GM19455 (cell line): ENCODE data around the gene RASGRF1.
A peak's percentile ranks its signal among the peaks of the same experiment; 100 is the strongest.
"Not testable (repeated sequence)": the region's sequence is repeated elsewhere in the genome, so short reads cannot be mapped to it uniquely, and the experiment has no call there.

Experiments
- ATAC-seq: cut with Tn5 transposase; IDR thresholded peaks from one replicate; pipeline ENCODE4 v1.9.1; 2021; ENCODE audit not compliant: unreplicated experiment

The RASGRF1 gene

DNA sequence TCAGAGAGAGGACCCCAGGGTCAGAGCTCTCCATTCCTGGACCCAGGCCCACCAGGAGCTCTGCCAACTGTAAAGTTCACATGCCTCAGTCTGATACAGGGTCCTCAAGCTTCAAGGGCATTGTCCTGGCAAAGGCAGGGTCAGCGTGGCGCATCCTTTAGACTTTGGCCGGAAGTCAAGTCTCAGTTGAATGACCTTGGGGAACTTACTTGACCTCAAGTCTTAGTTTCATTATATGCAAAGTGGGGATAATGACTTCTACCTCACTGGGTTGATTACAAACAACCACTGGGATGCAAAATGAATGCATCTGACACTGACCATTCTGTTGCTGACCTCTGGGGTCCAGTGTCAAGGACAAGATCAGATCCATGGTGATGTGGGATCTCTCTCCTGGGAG lies 75.2 kb downstream of the RASGRF1 start:
- ATAC-seq, result no peak

GRCh38 chr15:79010278-79010677 lies 80.3 kb downstream of the RASGRF1 start:
- ATAC-seq, result no peak

- ATAC-seq, result no peak
These were observed 81.2 kb downstream of the RASGRF1 start for GRCh38 chr15:79009379-79009778.

DNA sequence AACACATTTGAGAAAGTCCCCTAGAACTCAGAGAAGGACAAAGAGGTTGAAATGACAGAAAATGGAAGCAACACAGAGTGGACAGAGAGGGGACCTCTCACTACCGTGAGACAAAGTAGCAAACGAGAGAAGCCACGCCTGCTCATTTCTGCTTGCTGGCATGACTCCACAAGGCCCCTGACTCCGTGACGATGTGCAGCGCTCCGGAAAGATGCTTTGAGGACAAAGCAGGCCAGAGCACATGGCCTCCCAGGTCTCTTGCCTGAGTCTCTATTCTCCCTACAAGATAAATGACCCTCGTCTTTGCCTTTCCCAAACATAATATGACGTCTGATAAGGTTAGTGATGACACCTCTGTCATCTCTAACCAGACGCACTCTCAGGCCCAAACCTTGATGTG lies 81.9 kb downstream of the RASGRF1 start:
- no peak for ATAC-seq

GRCh38 chr15:79007066-79007465 lies 83.5 kb downstream of the RASGRF1 start:
- ATAC-seq, result no peak

- ATAC-seq, result no peak
These were observed 84.5 kb downstream of the RASGRF1 start for GRCh38 chr15:79006071-79006470.

DNA sequence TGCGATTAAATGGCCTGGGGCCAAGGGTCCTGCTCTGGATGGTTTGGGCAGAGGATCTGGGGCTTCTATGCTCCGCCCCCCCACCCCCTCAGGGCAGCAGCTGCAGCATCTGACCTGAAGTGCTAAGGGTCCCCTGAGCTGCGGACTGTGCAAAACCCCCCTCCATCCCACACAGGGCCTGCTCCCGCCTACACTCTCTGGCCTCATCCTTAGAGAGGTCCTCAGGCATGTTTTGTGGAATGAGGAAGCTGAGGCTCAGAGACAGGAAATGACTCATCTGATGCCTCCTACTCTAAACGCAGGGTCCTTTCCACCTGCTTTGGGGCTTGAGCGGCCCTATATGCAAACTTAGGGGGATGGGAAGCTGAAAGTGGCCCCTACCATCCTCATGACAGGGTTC lies 86.2 kb downstream of the RASGRF1 start:
- peak; percentile 75 for ATAC-seq

- ATAC-seq, result peak; percentile 4
These were observed 86.7 kb downstream of the RASGRF1 start for GRCh38 chr15:79003896-79004295.

DNA sequence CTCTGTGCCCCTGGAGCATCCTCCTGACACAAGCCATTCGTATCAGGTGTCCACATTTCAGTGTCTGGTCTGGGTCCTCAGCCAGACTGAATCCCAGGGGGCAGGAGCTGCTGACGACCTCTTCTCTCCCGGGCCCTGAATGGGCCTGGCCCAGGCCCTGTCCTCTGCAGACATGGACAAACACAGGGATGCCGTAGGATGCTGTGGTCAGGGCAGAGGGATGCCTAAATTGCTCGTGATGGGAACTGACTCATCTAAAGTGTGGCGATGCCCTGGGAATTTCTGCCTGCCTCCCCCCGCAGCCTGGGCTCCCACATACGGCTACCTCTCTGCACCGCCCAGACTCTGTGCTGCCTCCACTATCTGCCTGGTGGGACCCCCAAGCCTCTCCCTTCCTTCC lies 87.3 kb downstream of the RASGRF1 start:
- ATAC-seq, result no peak

GRCh38 chr15:79002581-79002980 lies 88.0 kb downstream of the RASGRF1 start:
- no peak for ATAC-seq

DNA sequence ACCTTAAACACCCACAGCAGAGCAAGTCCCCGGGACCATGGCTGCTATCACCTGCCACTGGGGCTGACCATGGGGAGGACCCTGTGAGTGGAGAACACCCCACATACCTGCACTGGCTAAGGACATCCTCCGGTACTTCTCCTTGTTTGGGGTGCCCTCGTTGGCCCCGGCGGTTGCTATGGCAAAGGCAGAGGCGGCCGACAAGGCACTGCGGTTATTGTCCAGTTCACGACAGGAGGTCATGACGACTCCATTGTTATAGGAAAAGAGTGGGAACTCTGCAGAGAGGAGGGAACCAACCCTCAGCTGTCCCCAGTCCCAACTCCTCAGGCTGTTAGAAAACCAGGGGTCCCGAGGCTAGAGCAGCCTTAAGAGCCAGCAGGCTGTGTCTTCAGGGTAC lies 90.9 kb downstream of the RASGRF1 start:
- no peak for ATAC-seq

DNA sequence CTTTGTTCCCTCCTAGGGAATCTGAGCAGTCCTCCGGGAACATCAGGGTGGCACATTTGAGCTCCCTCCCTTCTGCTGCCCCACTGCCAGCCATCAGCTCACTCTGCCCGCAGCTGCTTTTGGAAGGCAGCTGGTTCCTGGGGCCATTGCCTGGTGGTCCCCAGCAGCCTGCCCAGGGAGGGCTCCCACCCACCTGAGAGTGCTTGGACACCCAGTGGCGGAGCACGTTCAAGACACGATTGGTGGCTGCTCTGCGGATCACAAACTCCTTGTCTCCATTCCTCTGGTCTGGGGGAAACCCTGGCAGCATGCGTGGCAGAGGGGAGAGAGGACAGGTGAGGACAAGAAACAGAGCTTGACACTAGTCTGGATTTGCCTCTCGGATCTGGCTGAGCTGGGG lies 92.1 kb downstream of the RASGRF1 start:
- ATAC-seq, result no peak

DNA sequence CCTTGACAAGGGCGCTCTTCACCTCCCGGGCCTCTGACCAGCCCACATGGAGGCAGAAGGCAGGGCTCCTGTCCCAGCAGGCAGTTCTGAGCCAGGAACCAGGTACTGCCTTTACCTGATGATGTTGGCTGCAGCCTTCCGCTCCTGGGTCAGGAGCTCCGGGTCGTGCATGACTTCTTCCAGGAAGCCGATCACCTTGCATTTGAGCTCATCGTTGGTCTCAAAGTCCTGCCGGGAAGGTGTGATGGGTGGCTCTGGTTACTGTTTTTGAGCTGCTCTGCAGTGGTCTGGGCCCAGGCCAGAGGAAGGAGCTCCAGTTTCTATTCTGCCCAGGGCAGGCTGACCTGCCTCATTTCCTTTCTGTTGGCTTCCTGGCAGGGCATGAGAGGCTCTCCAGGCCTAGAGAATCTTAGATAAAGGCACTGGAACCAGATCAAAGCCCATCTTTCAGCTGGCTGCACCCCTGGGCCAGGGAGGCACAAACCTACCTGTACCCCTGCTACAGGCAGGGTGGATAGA lies 92.5 kb downstream of the RASGRF1 start:
- no peak for ATAC-seq

GRCh38 chr15:78996894-78997275 lies 93.7 kb downstream of the RASGRF1 start:
- ATAC-seq, result no peak

GRCh38 chr15:78995921-78996893 lies 94.4 kb downstream of the RASGRF1 start:
- ATAC-seq, result no peak

DNA sequence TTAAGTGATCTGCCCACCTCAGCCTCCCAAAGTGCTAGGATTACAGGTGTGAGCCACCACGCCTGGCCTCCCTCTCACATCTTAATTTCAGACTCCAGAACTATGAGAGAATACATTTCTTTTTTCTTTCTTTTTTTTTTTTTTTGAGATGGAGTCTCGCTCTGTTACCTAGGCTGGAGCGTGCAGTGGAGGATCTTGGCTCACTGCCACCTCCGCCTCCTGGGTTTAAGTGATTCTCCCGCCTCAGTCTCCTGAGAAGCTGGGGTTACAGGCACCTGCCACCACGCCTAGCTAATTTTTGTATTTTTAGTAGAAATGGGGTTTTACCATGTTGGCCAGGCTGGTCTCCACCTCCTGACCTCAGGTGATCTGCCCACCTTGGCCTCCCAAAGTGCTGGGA lies 95.4 kb downstream of the RASGRF1 start:
- not testable (repeated sequence) for ATAC-seq

GRCh38 chr15:78993931-78994530 lies 96.5 kb downstream of the RASGRF1 start:
- ATAC-seq, result no peak

GRCh38 chr15:78993257-78993930 lies 97.2 kb downstream of the RASGRF1 start:
- ATAC-seq, result no peak

DNA sequence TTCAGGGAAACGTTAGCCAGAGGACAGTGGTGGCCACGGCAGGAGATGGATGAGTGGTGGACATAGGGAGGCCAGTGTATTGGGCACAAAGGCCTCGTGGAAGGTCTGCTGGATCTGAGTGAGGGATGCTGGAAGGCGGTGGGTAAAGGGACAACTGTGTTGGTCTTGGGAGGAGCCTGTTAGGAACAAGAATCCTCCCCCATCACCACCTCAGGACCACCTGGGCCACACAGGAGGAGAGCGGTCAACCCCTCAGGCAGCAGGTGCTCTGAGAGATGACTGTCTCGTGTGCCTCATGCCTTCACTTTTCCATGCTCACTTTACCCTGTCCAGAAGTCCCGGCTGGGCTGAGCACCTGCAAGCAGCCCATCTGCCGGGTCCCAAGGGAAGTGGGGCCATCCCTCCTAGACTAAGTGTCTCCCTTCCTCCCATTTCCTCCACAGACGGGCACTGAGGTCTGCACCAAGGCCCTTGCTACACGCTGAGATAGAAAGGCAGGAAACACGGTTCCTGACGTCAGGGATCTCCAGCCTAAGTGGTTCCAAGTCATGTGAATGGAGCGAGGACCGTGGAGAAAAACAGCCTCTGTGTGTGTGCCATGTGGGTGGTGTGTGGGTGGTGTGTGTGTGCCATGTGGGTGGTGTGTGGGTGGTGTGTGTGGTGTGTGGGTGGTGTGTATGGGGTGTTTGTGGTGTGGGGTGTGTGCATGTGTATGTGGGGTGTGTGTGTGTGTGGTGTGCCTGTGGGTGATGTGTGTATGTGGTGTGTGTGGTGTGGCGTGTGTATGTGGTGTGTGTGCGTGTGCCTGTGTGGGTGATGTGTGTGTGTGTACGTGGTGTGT lies 97.9 kb downstream of the RASGRF1 start:
- no peak for ATAC-seq

- no peak for ATAC-seq
These were observed 98.7 kb downstream of the RASGRF1 start for GRCh38 chr15:78991879-78992278.

- ATAC-seq, result no peak
These were observed 99.1 kb downstream of the RASGRF1 start for GRCh38 chr15:78991476-78991875.
